Left kidney (tissue), 2 donors: ENCODE data around the gene TIGD2. TPM values are rescaled to one million over a fixed set of nuclear protein-coding genes. Genes with fewer than 3 reads are reported as not detected.
"Not testable (repeated sequence)": the region's sequence is repeated elsewhere in the genome, so short reads cannot be mapped to it uniquely, and the experiment has no call there.

Experiments used
- DNase-seq: peaks from one replicate; pipeline ENCODE4 v3.0.0-alpha.2; 2013
- polyA plus RNA-seq: library from polyadenylated mRNA; unstranded; fragments of 120-200 nt; gene quantifications from one replicate; pipeline ENCODE4 v1.2.1, GENCODE V29; 2013; ENCODE audit not compliant: insufficient read length

Gene TIGD2
- polyA plus RNA-seq, 1 donor: 15.0 TPM

DNA sequence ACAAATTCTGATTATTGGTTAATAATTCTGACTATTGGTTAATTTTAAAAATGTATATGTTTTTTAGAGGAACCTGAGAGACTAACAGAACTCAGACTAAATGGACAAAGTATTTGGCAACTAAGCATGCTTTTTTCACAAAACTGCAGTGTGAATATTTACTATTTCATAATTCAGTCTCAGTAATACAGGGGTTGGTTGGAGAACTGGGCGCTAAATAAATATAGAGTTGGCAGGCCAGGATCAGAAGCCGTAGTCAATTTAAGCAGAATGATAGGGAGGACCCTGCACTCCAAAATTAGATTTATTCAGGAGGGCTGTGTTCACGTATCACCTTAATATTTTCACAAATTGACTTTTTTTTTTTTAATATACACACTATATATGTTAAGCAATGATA lies 5.8 kb downstream of the TIGD2 start:
- DNase-seq: no peak

DNA sequence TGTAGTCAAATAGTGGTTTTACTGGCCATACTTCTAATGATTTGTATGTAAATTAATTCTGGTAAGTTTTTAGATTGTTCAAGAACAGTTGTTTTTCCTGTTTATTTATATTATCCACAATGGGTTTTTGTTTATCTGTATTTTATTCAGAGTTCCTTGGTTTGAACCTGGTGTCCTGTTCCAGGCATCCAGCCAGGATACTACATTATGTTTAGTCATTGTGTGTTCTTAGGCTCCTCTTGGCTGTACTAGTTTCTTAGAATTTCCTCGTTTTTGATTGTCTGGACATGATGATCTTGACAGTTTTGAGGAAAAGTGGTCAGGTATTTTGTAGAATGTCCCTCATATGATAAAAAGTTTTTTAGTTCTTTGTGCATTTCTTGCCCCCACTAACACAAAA lies 7.8 kb downstream of the TIGD2 start:
- DNase-seq: no peak

DNA sequence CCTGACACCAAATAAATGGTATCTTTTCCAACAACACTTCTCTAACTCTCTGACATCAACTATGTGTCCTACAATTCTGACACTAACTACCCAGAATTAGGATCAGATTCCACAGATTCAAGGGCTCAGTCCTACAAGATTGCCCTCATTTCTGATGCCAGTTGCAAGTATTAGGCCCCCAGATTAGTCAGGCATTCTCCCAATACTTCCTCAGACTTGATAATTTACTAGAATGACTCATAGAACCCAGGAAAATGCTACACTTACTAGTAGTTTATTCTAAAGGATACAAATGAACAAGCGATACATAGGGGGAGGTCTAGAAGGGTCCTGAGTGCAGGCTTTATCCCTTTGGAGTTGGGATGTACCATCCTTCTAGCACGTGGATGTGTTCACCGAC lies 8.5 kb downstream of the TIGD2 start:
- DNase-seq: no peak

DNA sequence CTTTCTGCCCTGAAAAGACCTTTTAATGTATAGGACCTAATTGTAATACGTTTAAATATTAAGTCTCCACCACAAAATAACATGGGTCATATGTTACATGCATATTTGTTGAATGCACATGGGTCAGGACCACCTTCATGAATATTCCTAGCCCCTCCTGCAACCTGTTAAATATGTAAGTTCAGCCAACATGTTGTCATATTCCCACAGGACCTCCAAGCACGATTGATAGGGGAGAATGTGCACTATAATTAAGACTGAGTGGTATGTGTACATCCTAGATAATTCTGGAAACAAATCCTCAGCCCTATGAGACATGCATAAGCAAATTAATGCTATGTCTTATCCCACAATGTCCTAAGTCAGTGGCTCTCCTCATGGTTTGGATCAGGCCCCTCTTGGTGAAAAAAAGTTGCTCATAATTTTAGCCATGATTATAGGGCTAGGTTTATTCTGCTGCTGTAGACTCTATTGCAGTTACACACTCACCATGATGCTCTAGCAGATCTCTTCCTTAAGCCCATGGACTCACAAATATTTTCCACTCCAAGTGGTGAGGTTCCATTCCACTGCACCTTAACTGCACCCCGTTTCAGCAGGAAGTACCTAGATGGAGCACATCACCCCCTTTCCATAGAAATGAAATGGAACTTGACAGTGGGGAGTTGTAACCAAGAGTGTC lies 10.2 kb downstream of the TIGD2 start:
- DNase-seq: no peak

DNA sequence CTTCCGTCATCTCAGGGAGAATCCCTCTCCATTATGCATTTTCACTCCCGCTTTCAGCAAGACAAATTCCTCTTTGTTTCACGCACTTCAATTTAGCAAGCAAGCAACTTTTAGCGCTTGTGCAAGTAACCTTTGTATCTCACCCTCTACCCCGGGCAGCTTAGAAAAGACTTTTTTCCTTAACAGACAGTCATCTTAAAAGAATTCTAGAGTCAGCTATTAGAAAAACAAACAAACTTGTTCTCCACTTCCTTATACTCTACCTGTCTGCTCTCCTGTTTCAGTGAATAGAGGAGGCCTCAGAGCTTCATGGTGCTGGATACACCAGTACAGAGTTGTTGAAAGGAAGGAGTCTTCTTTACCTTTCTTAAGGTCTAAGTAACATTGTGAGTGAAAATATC lies 12.1 kb downstream of the TIGD2 start:
- DNase-seq: no peak

DNA sequence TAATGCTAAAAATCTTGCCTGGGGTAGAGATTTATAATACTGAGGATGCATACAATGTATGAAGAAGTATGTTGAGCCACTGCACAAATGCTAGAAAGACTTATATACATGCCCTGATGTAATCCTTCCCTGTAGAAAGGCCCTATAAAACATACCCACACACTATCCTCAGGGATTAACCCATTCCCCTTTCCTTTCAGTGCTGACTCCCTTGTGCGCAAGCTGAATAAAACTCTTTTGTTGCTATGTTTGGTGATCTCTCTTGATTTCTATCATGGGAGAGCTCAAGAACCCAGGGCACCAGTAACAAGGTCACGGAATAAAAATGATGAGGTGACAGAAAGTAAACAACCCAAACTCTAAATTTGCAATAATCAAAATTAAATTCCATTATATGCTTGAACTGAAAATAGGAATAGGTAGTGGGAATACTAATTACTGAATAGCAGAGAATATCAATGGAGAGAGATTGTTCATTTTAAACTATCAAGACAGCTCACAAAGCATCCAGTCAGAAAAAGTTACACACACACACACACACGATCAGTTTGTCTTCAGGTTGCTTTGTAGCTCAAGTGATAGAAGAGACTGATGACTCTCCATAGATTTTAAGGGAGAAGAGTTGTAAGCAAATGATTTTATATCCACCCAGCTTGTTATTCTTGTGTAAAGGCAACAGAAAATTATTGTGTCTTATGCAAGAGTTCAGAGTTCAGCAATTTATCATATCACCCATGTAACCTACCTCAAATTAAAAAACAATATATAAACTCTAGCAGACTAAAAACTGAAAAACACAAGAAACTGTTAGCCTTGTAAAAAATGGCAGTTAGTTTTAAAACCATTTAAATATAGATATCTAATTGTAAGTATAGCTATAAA lies 14.8 kb downstream of the TIGD2 start:
- no peak for DNase-seq

DNA sequence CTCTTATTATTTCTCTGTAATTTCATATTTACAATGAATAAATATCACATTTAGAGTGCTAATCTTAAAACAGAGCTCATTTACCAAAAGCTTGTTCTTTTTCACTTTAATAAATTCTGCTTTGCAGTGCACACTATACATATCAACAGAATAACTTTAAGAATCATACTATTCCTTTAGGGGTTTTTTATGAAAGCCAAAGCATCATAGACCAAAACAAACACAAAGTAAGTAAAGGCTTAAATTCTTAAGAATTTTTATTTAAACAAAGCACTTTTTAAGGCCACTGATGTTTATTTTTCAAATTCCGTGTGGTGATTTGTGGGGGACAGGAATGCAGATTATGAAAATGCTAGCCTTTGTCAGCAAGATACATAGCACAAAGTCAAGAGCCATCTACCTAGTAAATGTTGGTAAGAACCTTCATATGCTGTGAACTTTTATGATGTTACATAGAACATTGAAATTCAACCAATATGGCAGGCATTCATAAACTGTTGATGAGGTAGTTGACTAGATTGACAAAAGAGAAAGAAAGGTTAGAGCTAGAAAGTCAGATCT lies 17.8 kb downstream of the TIGD2 start:
- no peak for DNase-seq

DNA sequence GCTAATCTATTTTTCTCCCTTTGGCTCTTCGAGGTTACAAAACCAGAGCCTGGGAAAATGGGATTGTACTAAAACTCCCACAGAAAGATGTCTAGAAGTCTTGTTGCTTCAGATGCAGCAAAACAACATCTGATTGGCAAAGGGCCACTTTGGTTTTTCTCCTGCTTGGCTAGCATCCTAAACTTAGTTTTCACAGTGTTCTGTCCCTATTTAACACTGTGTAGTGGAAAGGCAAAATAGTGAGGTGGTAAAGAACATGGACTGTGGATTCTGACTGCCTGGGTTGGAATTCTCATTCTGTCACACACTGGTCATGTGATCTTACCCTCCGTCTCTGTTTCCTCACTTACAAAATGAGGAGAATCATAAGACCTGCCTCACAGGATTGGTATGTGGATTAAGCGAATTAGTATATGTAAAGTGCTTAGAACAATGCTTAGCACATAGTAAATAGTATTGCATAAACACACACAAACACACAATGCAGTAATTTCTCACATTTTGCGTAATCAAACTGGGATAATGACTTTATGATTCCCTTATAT lies 23.5 kb downstream of the TIGD2 start:
- DNase-seq: peak; percentile 11

DNA sequence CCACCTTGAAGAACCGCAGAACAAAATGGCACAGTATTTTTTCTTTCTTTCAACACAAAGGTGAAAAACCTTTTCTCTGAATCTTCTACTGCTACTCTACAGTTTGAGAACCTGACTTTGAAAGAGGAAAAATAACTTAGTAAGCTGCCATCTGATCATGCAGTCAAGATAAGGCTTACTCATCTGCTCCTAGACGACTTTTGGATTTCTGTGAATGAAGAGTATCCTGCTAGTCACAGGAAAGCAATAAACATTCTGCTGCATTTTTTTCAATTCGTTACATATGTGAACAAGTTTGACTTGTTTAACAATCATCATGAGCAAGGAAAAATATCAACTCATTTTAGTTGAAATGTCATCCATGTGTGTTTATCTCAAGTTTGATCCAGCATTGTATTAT lies 25.2 kb downstream of the TIGD2 start:
- DNase-seq: no peak

DNA sequence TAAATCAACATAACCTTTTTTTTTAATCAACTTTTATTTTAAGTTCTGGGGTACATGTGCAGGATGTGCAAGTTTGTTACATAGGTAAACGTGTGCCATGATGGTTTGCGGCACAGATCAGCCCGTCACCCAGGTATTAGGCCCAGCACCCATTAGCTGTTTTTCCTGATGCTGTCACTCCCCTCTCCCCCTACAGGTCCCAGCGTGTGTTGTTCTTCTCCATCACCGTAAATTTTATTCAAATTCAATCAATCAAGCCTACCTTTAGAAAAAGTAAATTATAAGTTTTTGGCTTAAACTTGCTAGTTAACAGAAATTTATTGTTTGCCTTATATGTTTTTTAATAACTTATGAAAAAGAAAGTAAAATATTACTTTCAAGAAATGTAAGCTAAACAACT lies 25.9 kb downstream of the TIGD2 start:
- DNase-seq: no peak

DNA sequence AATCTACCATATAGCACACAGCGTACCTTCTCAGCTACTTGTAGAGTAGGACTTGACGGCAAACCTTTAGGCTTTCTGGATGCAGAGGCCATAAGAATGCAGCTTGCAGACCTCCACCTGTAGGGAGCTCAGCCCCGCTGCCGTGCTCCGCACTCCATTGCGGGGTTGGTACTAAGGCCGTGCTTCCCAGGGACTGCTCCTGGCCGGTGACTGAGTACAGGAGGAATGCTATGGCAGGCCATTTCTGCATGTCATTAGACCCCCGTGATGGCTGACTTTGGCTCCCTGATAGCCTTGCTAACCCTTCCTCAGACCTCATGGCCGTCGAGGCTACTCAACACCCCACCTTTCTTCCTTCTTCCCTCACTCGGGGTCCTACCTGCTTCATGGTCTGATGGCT lies 26.4 kb downstream of the TIGD2 start:
- DNase-seq: no peak

DNA sequence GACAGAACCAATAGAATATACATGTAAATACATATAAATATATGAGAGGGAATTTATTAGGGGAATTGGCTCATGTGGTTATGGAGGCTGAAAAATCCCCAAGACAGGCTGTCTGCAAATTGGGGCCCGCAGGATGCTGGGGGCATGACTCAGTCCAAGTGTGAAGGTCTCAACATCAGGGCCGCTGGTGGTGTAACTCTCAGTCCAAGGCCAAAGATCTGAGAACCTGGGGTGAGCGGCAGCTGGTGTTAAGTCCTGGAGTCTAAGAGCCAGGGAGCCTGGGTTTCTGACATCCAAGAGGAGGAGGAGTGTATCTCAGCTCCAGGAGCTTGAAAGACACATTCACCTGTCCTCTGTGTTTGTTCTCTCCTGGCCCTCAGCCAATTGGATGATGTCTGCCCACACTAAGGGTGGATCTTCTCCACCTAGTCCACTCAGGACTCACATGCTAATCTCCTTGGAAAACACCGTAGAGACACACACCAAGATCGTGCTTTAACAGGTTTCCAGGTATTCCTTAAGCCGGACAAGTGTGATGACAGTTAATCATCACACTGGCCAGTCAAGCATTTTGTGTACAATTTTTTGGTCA lies 28.9 kb downstream of the TIGD2 start:
- no peak for DNase-seq

DNA sequence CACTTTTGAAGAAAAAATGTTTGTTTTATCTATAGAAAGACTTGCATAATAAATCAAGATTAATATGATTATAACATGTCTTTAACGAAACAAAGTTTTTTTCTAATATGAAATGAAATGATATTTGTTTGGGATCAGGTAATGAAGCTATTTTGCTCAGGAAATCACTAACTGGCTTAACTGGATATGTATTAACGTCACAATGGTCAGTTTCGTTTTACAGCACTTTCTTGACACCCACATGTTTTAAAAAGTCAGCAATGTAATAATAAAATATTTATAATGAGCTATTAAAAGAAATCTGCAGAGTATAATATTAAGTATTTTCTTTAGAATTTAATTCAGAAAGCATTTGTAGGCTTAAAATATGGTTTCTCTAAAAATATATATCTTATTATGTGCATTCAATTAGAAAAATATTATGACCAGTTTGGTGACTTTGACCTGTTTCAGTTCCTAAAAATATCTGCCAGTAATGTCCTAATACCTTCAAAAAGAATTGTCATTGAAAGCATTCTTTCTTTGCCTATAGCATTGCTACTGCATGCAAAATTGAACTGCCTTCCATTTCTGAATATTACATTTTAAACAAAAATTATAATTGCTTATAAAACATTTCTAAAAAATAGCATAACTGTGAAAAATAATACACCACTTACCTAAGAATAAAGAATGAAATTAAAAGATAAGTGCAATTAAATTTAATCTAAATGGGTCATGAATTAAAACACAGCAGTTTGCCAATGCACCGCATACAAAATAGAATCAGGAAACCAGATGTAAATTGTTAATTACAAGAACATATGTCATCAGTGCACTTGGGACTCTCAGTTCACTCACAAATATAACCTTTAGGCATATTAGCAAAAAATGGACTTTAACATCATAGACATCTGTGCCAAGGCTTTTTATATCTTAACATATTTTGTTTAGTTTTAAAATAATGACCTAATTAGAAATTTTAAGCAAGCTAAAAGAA lies 31.6 kb downstream of the TIGD2 start:
- DNase-seq: no peak

DNA sequence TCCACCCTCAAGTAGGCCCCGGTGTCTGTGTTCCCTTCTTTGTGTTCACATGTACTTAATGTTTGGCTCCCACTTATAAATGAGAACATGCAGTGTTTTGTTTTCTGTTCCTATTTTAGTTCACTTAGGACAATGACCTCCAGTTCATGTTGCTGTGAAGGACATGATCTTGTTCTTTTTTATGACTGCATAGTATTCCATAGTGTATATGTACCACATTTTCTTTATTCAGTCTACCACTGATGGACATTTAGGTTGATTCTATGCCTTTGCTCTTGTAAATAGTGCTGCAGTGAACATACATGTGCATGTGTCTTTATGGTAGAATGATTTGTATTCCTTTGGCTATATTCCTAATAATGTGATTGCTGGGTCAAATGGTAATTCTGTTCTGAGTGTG lies 33.3 kb downstream of the TIGD2 start:
- DNase-seq: not testable (repeated sequence)

DNA sequence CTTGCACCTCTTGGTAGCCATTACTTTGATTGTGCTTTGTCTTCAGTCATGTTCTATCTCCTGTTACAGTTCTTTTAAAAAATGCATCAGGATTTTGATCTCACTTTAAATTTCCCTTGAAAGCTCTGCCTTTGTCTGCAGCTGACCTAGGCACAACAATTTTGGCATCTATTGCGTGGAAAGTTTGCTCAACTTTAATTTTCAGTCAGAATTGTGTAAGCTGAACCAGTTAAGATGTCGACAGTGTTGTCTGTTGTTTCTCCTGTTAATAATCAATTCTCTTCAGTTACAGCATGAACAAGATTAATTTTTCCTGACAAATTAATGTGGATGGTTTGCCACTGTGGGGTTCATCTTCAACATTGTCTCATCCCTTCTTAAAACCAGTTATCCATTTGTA lies 34.9 kb downstream of the TIGD2 start:
- DNase-seq: no peak

DNA sequence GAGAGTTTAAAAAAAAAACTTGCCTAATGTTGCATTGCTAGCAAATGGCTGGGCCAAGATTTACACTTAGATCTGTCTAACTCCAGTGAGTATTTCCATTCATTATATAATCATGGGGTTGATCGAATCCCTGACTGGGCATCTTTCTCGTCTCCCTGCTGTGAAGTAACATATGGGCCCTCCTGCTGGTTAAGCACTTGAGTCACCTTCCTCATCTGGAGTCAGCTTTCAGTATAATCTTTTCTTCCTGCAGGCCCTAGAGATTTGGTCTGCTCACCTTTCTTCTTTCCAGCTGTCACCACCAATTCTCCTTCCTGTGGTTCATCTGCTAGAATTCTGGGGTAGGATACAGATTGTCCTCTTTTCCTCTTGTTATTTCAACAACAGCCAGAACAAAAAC lies 41.6 kb downstream of the TIGD2 start:
- no peak for DNase-seq

DNA sequence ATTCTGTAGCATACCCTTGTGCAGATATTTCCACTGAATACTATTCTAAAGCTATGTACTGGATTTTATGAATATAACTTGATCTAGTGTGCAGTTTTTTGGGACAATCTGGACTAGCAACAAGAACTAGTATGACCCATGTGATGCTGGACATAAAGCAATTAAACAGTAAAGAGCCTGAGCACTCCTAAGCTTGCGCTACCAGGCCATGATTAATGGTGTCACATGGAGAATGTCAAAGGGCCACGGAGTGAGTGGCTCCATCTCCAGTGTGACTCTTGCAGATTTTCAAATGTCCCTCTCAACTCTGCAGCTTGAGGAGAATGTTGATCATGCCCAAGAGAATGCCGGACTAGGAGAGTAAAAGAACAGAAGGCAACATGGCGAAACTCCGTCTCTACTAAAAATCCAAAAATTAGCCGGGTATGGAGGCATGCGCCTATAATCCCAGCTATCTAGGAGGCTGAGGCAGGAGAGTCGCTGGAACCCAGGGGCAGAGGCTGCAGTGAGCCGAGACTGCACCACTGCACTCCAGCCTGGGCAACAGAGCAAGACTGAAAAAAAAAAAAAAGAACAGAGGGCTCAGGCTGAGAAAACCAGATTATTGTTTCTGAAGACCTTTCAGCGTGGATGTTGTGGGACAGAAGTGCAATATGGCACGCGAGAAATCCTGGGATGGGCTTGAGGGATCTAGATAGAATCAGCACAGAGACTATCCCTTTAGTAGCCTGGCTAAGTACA lies 45.0 kb downstream of the TIGD2 start:
- DNase-seq: no peak

DNA sequence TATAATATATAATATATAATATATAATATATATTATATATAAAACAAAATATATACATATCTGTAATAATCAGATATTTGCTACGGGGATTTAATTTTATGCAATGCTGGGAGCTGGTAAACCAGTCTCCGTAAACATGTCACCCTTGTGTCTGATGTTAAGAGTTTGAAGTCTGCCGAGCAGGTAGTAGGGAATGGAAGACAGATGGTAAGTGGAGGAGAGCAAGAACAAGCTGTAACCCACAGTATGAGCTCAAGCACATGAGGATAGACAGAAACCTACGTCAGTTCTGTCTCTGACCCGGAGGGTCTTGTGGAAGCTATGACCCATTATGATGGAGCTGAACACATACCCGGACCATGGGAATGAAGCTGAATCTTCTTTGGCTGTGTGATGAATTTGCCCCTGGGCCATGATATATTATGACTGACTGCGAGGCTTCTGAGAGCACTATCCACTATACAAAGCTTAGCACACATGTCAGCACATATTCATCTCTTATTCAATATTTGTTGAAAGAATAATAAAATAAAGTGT lies 46.2 kb downstream of the TIGD2 start:
- no peak for DNase-seq

DNA sequence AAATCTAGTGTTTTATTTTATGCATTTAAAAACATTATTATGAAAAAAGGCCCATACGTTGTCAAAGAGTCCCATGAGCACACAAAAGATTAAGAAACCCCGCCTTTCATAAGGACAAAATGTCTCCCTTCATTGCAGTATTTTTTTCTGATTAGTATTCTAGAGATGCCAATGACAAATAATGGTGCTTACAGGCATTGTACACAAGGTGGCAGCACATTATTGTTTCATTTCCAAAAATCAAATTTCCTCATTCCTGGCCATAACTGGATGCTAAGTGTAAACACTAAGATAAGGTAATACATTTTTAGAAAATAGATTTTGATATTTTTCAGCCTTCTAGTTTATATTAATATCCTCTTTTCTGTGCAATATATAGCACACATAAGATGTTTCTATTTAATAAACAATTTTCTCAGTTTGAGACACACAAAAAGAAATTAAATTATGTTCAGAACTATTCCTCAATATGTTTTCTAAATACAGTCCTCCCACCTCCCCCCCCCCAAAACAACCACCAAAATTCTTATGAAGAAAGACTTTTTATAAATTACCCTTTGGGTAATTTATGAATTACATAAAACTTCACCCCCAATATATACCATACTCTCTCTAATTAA lies 47.7 kb downstream of the TIGD2 start:
- peak; percentile 45 for DNase-seq

DNA sequence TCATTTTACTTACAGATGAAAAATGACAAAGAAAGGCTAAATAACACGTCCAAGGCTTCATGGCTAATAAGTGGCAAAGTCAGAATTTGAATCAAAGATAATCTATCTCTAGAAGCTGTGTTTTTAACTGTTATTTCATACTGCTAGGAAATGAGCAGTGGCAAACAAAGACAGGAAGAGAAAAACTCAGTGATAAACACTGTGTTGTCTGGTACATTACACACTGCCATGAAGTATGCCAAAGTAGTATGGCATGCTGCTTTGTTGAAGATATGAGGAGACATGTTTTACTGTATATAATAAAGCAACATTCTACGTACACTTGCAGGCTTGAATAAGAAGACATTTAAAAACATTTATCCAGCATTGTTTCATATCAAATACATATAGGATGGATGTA lies 49.5 kb downstream of the TIGD2 start:
- no peak for DNase-seq
